Measurements from ENCODE around the gene PGGT1B.
"Not testable (repeated sequence)": the region's sequence is repeated elsewhere in the genome, so short reads cannot be mapped to it uniquely, and the experiment has no call there.

PGGT1B gene

DNA sequence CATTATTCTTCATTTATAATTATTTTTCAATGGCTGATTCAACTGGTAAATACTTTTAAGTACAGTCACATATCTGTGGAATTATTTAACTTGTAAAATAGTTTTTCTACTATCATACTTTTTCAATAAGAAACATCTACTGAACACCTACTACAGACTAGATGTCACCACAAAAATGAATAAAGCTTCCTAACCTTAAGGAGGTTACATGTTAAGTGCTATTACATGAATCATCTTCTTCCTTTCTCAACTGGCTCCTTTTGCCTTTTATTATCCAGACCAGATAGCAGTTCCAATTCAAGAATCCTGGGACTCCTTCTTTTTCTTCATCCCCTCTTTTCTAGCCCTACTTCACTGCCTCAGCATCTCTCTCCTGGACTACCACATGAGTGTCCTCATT, 4.7 kb downstream of the PGGT1B start:
- FAIRE-seq: no peak

DNA sequence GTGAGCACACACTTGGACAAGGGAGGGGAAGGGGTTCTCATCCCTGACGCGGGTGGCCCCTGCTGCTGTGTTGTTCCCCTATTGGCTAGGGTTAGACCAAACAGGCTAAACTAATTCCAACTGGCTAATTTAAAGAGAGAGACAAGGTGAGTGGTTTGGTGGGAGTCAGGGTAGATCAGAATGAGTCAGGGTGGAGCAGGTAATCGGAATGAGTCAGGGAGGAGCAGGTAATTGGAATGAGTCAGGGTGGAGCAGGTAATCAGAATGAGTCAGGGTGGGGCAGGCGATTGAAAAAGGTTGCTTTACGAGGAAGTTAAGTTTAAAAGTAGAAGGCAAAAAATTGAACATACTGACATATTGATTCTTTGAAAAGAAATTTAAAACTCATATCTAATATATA, 13.3 kb downstream of the PGGT1B start:
- not testable (repeated sequence) for FAIRE-seq

DNA sequence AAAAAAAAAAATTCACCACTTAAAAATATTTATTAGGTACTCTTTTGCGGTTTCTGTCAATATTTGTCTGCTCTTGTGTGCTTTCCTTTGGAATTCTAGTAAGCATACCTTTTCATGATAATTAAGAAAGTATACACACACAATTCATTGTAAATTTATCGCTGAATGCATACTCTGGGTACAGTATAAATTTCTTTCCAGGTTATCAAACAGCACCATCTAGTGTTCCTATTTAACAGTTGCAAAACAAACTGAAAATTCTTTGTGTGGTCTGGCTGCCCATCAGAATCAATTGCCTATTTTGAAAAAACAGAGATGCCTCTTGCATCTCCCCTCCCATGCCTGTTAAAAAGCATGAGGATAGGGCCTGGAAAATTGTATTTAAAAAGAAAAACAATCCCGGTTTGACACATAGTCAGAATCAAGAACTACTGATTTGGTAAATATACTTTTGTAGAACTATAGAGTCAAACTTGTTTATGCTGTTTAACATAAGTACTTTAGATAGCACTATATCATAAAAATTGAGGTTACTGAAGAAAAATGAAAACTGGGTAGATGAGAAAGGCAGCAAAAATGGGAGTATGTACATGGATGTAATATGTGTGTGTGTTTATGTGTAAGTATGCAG, 16.2 kb downstream of the PGGT1B start:
- no peak for FAIRE-seq

DNA sequence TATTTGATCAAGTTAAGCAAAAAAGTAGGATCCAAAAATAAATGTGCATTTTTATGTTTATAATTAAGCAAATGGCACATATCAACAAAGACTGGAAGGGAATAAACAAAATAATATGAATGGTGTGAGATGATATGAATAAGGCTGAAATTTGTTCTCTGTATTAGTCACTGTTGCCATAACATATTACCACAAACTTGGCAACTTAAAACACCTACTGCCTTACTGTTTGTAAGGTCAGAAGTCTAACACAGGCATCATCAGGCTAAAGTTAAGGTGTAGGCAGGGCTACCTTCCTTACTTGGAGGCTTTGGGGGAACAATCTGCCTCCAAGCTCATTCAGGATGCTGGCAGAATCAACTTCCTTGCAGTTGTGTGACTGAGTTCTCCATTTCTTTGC, 19.3 kb downstream of the PGGT1B start:
- FAIRE-seq: no peak

DNA sequence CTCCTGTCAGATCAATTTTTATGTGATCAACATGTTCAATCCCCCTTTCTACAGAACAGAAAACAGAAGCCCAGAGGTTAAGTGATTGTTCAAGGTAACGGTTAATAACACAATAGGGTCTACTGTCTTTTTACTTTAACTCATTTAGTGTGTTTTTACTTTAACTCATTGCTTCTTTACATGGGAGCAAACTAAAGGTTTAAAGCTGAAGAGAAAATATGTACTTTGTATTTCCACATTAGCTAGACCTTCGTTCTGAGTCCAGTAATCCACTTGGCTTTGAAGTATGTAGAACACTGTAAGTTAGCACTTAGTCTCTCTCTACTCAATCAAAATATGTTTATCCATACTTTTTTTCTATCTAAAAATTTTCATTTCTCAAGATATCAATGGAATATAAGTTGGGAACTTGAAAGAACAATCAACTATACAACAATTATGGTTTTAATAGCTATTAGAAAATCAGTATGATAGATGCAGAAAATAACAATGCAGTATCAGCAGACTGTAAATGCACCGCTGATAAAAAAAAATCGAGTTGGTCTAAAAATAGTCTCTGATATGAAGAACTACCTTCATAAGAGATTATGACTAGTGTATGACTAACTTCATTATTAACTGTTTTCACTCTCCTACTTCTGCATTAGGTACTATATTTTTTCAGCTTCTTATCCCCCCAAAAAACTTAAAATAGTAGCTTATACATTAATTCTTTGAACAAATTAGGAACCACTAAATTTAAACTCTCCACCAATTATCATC, 20.6 kb downstream of the PGGT1B start:
- no peak for FAIRE-seq

DNA sequence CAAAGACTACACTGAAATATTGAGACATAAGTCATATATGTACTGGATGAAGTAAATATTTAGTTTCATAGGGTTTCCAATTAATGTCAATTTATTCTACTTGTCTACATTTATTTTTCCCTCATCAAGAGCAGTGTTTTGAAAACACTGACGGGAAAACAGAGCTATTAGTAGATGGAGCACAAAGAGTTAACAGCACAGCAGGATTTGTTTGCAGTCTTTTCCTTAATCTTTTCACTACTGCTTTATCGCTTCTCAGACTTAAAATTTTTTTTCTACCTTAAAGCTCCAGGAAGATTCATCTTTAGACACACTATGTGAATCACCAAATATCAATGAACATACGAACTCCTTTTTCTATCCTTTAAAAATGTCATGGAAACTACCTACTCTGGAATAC, 25.6 kb downstream of the PGGT1B start:
- FAIRE-seq: no peak

DNA sequence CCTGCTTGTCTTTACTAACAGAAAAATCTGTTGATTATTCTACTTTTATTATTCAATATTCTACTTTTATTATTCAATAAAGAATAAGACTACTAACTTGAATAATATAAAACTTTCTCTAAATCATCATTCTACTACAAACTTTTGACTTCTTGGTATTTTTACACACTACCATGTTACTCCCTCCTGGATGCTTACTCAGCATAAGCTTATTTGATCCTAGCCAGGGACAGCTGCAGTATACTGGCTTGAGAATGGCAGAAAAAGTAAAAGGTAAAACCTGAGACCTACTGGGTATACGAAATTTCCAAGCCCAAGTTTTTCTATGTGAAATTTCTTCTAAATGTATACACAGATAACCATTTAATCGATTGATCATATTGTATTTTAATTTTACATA, 26.1 kb downstream of the PGGT1B start:
- FAIRE-seq: no peak

DNA sequence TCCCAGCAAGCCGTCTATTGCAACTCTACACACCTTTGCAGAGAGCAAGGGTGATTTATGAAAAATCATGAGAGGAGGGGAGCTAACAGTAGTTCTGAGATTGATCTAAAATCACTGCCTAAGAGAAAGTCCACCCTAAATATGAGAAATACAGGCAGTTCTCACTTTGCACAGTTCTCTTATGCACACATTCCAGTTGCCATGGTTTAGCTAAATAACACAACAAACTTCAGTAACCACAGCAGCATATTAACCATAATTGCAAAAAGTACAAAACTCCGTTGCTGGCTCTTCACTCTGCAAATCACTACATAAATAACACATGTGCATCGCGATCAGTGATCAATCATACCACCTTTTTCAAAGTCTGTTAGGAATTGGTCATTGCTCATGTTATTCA, 31.1 kb downstream of the PGGT1B start:
- no peak for FAIRE-seq

DNA sequence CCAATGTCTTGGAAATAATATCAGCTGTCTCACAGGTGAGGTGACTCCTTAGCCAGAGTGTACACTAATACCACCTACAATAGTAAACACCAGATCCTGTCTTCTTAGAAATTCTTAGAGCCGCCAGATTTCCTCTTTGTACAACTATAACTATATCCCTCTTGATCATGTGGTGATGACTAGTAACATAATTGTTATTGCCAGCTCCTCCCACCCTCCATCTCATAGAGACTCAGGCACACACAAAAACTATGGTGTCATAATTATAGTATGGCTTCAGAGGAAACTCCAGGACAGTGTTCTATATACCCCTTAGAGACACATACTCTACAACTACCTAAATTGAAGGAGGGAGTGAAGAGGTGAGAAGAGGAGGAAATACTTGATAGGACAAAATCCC, 33.1 kb downstream of the PGGT1B start:
- FAIRE-seq: no peak

DNA sequence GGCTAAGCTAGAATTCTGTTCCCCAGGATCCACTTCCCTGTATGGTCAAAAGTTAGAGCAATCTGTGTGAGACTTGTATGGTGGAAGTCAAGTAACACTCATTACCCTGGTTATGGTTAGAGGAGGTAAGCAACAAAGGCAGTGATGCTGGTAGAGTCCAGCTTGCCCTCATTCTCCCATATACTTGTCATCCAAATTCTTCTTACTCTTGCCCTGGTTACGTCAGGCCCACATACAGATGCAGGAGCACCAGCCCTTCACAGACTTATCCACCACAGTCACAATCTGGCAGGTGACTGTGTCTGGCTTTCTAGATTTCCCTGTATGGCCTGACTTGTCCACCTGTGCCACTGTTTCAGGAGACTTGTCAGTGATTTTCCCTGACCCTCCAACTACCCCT, 35.4 kb downstream of the PGGT1B start:
- no peak for FAIRE-seq

DNA sequence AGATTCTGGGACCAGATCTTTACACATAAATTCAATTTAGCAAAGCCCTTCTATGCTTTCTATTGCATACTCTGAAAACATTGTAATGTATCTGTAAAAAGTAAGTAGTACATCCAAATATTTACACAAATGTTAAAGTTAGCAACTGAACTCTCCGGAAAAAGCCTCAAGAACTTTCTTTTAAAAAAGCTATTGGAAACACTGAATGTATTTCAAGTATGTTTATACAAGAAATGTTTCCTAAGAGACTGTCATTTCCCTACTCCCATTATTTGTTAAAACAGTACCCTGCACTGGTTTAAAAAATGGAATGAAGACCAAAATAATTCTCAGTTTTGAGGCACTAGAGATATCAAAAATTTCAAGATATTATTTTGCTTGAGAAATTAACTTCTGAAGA, 48.1 kb downstream of the PGGT1B start:
- no peak for FAIRE-seq

DNA sequence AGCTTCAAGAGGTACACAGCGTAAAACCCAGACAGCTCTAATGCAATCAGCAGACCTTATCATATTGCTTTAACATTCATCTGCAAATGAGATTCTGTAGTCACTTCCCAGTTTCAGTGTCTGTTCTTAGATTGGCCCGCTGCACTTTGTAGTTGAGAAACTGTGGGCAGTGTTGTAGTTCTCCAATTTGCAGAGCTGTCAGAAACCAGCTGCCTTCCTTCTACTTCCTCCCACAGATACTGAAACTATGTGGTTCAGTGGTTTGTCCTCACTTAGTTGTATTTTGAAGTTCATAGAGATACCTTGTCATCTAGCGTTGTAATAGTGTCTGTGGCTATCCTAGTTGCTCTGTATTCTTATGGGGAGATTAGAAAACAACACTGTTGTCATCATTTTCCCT, 53.4 kb downstream of the PGGT1B start:
- FAIRE-seq: no peak

DNA sequence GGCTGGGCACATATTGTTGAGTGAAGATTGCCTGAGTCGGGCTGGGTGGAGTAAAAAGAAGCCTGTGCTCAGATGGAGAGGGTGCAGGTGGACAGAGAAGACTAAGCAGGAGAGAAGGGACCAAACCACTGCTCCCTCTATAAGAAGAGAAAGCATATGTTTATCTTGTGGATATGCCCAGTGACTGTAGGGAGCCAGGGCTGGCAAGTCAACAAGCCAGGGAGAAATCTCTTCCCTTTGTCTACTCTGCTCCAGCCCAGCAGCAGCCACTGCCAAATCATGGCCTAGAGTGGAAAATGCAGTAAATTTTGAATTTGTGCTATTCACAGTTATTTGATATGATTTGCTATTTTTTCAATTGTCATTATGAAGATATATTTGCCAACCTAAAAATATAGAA, 59.7 kb downstream of the PGGT1B start:
- no peak for FAIRE-seq

DNA sequence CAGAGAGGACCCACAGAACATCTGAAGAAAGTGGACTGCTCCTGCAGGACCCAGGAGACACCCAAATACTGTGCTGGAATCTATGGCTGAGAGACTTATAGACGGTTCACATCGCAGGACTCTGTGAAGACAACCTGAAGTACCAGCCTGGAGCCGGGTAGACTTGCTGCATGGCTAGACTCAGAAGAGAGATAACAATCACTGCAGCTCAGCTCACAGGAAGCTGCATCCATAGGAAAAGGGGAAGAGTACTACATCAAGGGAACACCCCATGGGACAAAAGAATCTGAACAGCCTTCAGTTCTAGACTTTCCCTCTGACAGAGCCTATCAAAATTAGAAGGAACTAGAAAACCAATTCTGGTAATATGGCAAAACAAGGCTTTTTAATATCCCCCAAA, 66.5 kb downstream of the PGGT1B start:
- no peak for FAIRE-seq

DNA sequence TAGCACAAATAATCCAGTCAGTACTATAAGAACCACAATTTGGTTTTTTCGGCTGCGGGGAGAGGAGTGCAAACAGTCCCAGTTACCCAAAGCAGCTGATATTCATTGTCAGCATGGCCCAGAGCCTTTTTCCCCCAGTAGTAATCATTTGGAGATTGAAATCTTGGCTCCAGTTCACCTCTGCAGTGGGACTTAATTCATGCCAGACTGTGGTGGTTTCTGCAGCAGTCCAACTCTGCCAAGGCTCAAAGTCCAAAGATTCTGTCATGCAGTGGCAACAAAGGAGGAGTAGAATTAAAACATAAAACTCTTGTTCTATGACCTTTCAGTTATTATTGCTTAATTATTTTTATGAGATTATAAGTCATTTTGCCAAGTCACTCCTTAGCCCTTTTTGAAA, 68.0 kb downstream of the PGGT1B start:
- FAIRE-seq: no peak

DNA sequence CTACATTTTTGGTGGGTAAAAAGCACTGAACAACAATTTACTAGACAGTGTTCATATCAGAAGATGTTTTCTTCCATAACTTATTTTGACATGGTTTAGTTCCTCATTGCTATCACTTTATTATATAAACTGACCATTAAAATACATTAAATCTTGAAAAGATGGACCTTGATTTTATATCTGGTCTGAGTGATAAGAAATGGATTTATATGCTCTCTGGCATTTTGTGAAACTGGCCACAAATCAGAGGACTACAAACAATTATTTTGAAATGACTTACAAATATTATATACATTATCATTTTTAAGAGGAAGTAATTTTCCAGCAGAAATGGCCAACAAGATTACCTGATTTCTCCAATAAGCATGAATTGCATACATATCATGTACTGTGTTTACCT, 69.4 kb downstream of the PGGT1B start:
- FAIRE-seq: no peak

DNA sequence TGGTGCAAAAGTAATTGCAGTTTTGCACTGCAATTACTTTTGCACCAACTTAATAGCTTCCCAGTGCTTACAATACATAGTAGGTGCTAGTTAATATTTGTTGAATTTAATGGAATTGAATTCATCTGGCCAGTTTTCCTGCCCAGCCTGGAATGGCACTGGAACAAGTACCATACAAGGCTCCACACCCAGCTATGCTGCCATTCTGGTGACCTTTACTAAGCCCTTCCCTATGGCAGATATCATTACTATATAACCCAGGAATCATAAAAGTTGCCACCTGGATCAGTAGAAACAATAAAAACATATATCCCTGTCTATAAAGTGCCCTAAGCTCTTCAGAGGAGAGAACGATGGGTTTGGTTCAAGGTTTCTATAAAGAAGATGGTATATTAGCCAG, 70.6 kb downstream of the PGGT1B start:
- no peak for FAIRE-seq

DNA sequence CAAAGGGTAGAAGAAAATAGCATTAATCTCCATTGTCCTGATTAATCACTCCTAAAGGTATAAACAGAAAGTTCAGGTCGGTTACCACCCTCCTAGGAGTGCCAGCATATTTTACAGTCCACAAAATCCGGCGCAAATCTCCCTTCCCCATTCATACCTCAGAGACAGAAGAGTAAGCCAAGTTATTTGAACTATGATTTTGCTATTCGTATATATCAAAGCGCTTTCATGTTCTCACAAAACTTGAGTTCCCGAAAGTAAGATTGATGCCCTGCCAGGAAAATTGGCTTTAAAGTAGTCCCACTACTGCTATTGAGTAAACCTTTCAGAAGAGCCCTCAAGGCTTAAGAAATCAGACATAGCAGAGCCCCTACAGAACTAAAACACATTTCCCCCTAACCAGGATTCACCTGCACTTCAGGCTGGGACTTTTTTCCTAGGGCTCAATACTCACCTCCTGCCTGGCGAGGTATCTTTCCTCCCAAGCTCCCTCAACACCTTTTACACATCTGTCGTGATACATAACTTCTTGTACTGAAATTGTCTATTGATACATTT, 71.1 kb downstream of the PGGT1B start:
- no peak for FAIRE-seq

DNA sequence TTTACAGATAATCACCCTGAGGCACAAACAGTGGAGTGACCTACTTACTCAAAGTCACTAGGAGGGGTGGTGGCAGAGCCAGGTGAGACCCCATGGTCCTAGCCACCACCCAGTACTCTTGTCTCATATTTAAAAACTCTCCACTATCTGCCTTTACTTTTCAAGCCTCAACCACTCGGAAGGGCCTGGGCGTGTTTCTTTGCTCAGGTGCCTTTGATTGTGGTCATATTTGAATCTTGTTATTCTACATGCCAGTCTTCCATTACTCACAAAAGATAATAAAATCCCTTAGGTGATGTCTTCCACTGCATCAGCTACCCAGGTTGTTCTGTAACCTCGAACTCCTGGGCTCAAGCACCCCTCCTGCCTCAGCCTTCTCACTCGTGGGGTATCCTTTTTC, 72.3 kb downstream of the PGGT1B start:
- no peak for FAIRE-seq

DNA sequence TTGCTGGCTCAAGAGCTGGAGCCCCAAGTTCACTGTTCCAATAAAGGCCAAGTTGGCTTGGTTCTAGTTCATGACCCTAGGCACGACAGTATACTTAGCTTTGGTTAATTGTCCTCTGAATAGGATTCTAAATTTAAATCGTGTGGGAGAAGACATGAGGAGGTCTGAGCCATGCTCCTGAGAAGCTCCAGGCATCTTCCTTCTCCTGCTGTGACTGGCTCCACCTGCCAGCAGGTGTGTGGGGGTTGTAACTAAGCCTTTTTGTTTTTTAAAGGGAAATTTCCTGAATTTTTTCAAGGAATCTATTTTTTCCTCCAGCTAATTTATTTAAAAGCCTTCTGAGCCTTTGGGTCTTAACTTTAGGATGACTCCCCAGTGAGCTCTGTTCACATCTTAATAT, 72.8 kb downstream of the PGGT1B start:
- no peak for FAIRE-seq

DNA sequence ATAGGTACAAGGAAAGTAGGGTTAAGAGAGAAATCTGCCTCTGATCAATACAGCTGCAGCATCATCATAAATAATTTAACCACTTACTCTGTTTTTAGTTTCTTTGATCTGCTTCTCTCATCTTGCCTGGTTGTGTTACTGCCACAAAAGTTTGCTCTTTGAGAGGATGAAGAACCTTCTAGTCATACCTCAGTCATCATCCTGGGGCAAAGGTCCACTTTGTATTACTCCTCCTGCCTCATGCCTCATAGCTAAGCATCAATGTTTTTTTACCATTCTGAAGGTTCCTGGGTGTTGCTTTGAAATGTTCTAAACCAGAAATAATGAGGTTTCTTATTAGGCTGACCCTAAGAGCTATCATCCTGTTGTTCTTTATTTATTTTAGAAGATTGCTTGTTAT, 75.9 kb downstream of the PGGT1B start:
- no peak for FAIRE-seq

DNA sequence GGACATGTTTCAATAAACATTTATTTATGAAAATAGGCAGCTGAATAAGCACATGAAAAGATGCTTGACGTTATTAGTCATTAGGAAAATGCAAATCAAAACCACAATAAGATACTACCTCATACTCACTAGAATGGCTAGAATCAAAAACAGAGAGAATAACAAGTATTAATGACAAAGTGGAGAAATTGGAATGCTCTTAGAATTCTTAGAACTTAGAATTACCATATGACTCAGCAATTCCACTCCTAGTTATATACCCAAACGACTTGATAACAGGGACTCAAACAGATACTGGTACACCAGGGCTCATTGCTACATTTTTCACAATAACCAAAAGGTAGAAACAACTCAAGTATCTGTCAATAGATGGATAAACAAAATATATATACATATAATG, 77.9 kb downstream of the PGGT1B start:
- no peak for FAIRE-seq

DNA sequence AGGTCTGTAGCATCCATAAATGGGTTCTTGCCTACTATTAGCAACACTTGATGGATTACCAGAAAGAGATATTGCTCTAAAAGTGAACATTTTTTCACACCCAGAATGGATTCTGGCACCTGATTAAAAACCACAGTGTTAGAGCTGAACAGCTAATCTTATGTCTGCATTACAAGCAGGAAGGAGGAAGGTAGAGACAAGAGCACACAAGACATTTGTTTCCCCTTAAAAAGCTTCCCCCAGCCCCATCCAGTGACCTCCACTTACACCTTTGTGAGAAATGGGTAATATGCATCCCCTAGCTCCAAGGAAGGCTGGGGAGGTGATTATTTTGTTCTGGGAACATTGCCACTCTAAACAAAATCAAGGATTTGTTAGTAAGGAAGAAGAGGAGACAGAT, 80.9 kb downstream of the PGGT1B start:
- FAIRE-seq: no peak

DNA sequence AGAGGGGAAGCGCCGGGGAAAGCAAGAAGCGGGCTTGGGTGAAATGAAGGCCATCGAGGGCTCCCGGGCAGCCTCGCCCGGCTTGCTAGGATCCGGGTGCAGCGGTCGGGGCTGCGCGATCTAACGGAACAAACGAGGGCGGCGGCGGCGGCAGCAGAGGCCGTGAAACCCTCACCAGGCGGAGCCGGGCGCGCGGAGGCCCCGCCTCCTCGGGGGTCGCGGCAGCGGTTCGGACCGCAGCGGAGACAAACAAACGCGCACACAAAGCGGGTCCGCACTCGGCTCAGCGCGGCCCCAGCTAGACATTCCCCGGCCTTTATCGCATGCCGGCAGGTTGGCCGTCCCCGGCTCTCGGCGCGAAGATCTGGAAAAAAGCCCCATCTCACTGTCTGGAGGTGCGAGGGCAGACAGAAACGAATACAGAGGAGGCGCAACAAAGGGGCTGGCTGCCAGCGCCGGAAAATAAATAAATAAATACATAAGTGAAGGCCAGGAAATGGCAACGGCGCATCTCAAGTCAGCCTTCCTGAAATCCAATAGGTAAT, 82.4 kb downstream of the PGGT1B start:
- FAIRE-seq: no peak

All from endometrium (tissue), 2 donors.